Muscle of back (tissue), 13 donors: ENCODE results near the gene DGAT2. TPM values are rescaled to one million over a fixed set of nuclear protein-coding genes. Genes with fewer than 3 reads are reported as not detected.
A peak's percentile ranks its signal among the peaks of the same experiment; 100 is the strongest.
"Not testable (repeated sequence)": the region's sequence is repeated elsewhere in the genome, so short reads cannot be mapped to it uniquely, and the experiment has no call there.

Experiments used
- DNase-seq, 3 donors: peaks; one replicate each; pipeline versions ENCODE4 v3.0.0 to v3.0.0-alpha.2; 2013
- long read RNA-seq, 9 donors: transcript quantifications; one replicate each; lab custom pipeline, GENCODE V29; 2026
- polyA plus RNA-seq, 10 donors: library from polyadenylated mRNA; unstranded; fragments of 120-200 nt; gene quantifications; one replicate each; pipeline ENCODE4 v1.2.1, GENCODE V29; 2013; ENCODE audit not compliant: insufficient read length in 10 of 10

Gene DGAT2
- polyA plus RNA-seq, result 1 to 10 TPM in 2 of 10 donors, under 1 TPM in 8; 0.21 to 3.0 (median 0.62) TPM
- long read RNA-seq, donor 1, result 0 reads
- long read RNA-seq, donor 2, result 0 reads
- long read RNA-seq, donor 3, result 0 reads
- long read RNA-seq, donor 4, result 0 reads
- long read RNA-seq, donor 5, result 0 reads
- long read RNA-seq, donor 6, result 0 reads
- long read RNA-seq, donor 7, result 0 reads
- long read RNA-seq, donor 8, result 0 reads
- long read RNA-seq, donor 9, result 0 reads

GRCh38 chr11:75768112-75768908 is at the start of gene DGAT2:
DGAT2 (plus strand) TSS chr11:75768778; CDS start chr11:75768992, 214 bp downstream.
- peak; percentile 43 to 89 (median 71) for DNase-seq

- no peak for DNase-seq
Measured at GRCh38 chr11:75719340-75720239, 49.0 kb upstream of the DGAT2 start.

DNA sequence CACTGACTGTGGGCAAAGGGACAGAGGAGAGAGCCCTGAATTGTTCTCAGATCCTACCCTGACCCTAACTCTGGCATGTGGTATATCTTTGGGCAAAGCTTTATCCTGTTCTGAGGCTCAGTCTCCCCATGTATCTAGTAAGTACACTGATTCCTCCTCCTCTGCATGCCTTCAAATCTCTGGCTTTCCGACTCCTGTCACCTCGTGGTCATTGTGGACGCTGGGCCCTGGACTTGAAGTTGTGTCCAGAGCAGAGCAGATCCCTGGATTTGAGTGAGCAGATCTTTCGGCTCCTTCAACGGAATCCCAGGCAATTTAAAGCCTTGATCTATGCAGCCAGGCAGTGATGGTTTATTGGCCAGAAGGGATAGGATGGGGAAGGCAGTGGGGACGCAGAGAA is 47.9 kb upstream of the DGAT2 start:
- DNase-seq, result no peak

DNA sequence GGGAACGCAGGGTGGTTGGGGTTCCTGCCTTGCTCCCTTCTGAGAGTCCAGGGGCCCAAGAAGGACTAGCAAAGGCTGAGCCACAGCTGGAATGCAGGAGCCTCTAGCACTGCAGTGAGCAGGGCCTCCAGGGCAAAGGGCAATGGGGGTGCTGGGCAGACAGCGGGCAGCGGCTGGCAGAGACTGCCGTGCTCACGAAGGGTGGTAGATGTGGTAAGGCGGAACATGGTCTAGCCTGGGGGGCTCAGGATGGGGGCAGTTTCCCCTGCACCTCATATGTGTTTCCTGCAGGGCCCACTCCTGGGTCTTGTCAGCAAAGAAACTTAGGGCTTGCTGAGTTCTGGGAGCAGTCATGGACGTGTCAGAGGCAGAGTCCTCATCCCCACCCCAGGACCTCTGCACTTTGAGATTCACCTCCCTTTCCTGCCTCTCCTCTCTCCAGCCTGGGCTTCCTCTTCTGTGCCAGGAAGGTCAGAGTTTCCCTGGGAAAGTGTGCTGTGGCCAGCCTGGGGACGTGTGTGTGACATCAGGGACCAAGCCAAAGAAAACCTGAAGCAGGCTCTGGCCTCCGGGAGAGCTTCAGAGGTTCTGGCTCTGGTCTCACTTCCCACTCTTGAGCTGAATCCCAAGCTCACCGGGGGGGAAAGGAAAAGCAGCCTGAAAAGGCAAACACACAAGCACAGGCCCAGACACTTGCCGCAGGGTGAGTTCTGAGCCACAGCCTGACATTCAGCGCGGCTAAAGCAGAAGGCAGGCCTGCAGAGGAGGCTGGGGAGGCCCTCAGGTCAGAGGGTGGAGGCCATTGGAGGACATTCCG is 46.5 kb upstream of the DGAT2 start:
- DNase-seq, result no peak

GRCh38 chr11:75722669-75723042 is 45.9 kb upstream of the DGAT2 start:
- no peak for DNase-seq

DNA sequence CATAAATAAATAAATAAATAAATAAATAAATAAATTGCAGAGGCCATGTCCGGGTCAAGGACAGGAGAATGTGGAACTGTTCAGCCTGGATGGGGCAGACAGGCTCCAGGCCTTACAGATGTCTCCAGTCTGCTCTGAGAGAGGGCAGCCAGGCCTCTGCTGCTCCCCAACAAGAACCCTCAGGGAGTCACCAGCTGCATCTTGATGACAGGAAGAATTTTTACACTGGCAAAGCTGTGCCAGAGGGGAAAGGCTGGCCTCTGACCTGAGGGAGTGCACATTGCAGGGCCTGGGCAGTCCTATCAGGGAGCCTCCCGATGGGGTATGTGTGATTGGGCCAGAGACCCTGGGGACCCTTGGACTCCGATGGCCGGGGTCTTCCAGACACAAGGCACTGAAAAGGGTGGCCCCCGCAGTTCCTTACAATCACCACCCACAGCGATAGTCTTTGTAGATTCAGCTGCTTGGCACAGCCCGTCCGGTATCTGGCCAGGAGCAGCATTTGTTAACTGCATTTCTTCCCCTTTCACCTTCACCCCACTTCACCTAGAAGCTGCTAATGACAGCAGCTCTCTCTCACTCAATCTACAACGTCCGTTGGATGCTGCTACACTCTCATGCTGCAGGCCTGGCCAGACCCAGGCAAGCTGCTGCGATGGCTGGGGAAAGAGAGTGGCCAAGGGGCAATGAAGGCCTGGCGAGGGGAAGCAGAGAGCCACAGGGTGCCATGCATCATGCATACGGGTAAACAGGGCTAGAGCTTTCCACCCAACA is 42.8 kb upstream of the DGAT2 start:
- no peak for DNase-seq

DNA sequence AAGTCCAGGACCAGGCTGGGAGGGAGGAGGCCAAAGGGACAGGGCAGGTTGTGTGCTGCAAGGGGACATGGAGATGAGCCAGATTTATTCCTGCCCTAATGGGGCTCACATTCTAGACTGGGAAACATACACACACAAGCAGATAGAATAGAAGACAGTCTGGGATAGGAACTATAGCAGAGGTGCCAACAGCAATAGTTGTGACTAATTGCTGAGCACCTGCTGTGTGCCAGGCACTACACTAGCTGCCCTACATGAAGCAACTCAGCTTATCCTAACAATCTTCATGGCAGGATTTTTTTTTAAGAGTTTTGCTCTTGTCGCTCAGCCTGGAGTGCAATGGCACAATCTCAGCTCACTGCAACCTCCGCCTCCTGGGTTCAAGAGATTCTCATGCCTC is 39.6 kb upstream of the DGAT2 start:
- no peak for DNase-seq

DNA sequence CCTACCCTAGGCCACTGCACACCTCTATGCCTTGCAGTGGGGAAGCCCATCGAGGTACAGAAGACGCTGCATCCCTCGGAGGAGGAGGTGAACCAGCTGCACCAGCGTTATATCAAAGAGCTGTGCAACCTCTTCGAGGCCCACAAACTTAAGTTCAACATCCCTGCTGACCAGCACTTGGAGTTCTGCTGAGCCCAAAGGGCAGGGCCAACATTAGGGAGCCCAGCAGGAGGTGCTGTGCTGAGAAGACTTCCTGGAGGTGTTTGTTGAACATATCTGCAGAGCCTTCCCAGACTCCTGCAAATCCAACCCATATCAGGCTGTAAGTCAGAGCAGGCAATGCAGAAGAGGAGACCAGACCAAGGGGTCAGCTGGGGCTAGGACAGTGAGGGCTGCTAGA is 37.5 kb upstream of the DGAT2 start:
- DNase-seq, result no peak

GRCh38 chr11:75733071-75733430 is 35.5 kb upstream of the DGAT2 start:
- DNase-seq, result no peak

GRCh38 chr11:75733431-75734107 is 35.0 kb upstream of the DGAT2 start:
- DNase-seq, result peak in 1 of 3 donors; percentile 24

GRCh38 chr11:75734491-75735180 is 33.9 kb upstream of the DGAT2 start:
- DNase-seq, result no peak

- DNase-seq, result no peak
Measured at GRCh38 chr11:75735181-75735845, 33.3 kb upstream of the DGAT2 start.

DNA sequence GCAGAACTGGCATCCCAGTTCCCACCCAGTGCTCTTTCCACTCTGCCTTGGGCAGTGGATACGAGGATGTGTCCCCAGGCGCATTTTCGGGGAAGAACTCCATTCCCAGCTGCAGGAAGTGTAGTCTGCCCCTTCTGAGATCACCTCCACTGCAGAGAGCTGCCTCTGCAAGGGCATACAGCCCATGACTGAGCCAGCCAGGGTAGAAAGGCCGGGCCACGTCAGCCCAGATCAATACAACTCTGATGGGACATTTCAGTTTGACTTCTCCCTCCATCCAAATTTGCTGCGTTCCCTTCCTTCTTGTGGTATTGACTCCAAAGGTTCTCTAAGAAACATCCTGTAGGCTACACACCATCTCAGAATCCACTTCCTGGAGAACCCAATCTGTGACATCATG is 31.3 kb upstream of the DGAT2 start:
- DNase-seq, result no peak

- no peak for DNase-seq
Measured at GRCh38 chr11:75740681-75741080, 27.9 kb upstream of the DGAT2 start.

DNA sequence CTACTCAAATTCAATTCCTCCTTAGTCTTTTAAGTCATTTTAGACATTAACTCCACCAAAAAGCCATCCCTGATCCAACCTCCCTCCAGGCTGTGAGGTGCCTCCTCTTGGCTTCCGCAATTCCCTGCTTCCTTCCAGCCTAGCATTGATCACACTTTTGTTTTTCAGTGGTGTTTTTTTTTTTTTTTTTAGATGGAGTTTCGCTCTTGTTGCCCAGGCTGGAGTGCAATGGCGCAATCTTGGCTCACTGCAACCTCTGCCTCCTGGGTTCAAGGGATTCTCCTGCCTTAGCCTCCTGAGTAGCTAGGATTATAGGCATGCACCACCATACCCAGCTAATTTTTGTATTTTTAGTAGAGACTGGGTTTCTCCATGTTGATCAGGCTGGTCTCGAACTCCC is 25.4 kb upstream of the DGAT2 start:
- not testable (repeated sequence) for DNase-seq

GRCh38 chr11:75743711-75744563 is 24.6 kb upstream of the DGAT2 start:
- peak; percentile 20 to 68 (median 30) for DNase-seq

DNA sequence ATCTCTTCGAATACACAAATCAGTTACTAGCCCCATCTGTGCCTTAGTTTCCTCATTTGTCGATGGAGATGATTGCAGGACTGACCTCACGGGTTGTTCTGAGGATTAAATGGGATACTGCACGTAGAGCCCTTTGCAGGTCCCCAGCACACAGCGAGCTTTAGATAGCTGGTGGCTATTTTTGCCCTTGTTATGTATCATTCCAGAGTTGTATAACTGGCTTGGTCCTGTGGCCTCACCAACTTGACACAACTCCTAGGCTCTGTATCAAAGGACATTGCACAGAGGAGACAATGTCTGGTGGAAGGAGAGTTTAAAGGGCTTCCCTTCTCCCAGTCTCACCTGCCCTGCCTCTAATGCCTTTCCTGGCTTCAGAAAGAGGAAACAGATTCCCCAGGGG is 22.8 kb upstream of the DGAT2 start:
- no peak for DNase-seq

- not testable (repeated sequence) for DNase-seq
Measured at GRCh38 chr11:75748729-75749273, 19.8 kb upstream of the DGAT2 start.
